C4-2B (cell line): Measurements from ENCODE around the gene EIF2AK2.

Source experiments
- CTCF ChIP-seq: fragments of 450-650 bp; conservative IDR thresholded peaks from 2 replicates; pipeline ENCODE4 v1.5.1; 2017; ENCODE audit warnings: mild to moderate bottlenecking
- ZFX ChIP-seq: fragments of 450-650 bp; IDR thresholded peaks from 2 replicates; pipeline ENCODE4 v1.6.1; 2017

GRCh38 chr2:37068686-37069085, 88.1 kb downstream of the EIF2AK2 start:
- no peak for TF ChIP-seq CTCF
- no peak for TF ChIP-seq ZFX
